ENCODE data around the gene MBP. TPM values are rescaled to one million over a fixed set of nuclear protein-coding genes. Genes with fewer than 3 reads are reported as not detected.

Gene MBP
- total and polyA plus RNA-seq, 2 donors (not counting 1 experiment from before 2014, with no cell fraction given), result 2.3 to 3.6 TPM

DNA sequence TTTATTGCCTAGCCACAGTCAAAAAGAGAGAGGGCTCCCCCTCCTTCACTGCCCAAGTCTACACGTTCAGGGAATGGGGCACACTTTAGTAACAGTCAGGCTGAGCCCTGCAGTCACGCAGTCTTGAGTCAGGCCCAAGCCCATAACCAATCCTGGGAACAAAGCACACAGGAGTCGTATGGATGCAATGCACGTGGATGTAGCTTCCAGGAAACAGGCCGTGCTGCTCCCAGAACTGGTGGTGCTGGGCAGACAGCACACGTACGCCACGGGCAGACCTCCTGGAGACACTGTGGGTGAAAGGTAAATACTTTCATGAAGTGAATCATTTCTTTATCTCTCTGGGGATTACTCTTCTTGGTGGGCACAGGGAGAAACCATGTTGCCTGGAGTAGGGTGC, 30.0 kb upstream of the MBP start:
- TF ChIP-seq CTCF (conservative IDR thresholded peaks at IDR 0.05 in 1 of 2, IDR thresholded peaks at IDR 0.05 in 1 of 2; ENCODE audit: low read depth in 1 of 2, low read length in 2 of 2), result no peak
- TF ChIP-seq EZH2 (IDR thresholded peaks at IDR 0.05; ENCODE audit: low read length, missing control alignments), result no peak
- no peaks in the 10 kb centered on the region for H3K36me3 ChIP-seq (ENCODE audit: control insufficient read depth, insufficient read depth, low read length)
- no peak for DNase-seq (ENCODE audit: low read depth in 2 of 2)

DNA sequence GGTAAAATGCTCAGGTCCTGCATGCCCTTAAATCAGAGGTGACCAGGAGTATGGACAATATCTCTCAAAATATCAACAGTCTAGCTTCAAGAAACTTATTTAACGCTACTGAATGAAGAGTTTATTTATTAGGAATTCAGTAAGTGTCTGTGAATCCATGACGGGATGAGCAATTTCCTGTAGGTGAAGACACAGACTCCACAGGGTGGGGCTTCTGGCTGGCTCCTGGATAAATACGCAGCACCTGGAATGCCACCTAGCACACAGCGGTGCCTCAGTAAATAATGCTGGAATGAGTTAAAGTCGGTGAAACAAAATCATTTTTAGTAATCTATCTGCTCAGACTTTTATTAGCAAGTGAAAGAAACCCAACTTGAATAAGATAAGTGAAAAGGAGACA, 29.4 kb upstream of the MBP start:
- Histone ChIP-seq H3K9me3 (ENCODE audit: control insufficient read depth, insufficient read depth, low read depth, low read length) (no peaks in the 10 kb centered on the region), H3K4me1 (ENCODE audit: control insufficient read depth, extremely low read depth, insufficient read depth, low read length) (no peaks in the 10 kb centered on the region), H3K9ac (ENCODE audit: insufficient read depth, low read length) (no peak overlapping the region), H4K20me1 (ENCODE audit: control insufficient read depth, extremely low read depth, insufficient read depth, low read length) (no peaks in the 10 kb centered on the region), H3K36me3 (ENCODE audit: control insufficient read depth, insufficient read depth, low read length) (no peaks in the 10 kb centered on the region), H3K27me3 (ENCODE audit: control insufficient read depth, insufficient read depth, low read length) (peaks cover 11% of the 10 kb centered on the region), H3K4me2 (ENCODE audit: extremely low read depth, insufficient read depth, low read length) (no peak overlapping the region), H3K4me3 (replicated peaks in 1 of 4; ENCODE audit: control extremely low read depth in 1 of 4, insufficient read depth in 1 of 4, low read depth in 3 of 4, low read length in 4 of 4) (no peak overlapping the region), H3K79me2 (ENCODE audit: control insufficient read depth, insufficient read depth, low read length) (no peaks in the 10 kb centered on the region), H3K27ac (ENCODE audit: insufficient read depth, low read length) (no peak overlapping the region), H2AFZ (ENCODE audit: low read length) (no peak overlapping the region)
- no peak for TF ChIP-seq EZH2 (IDR thresholded peaks at IDR 0.05; ENCODE audit: low read length, missing control alignments)
- TF ChIP-seq CTCF (conservative IDR thresholded peaks at IDR 0.05 in 1 of 2, IDR thresholded peaks at IDR 0.05 in 1 of 2; ENCODE audit: low read depth in 1 of 2, low read length in 2 of 2), result no peak
- DNase-seq (ENCODE audit: low read depth in 2 of 2), result no peak

More for the DNA sequence above, 30.0 kb upstream of the MBP start:
- no peak overlapping the region for H3K9ac ChIP-seq (ENCODE audit: insufficient read depth, low read length)
- H3K27me3 ChIP-seq (ENCODE audit: control insufficient read depth, insufficient read depth, low read length), result peaks cover 6% of the 10 kb centered on the region
- no peak overlapping the region for H3K4me2 ChIP-seq (ENCODE audit: extremely low read depth, insufficient read depth, low read length)
- no peaks in the 10 kb centered on the region for H3K79me2 ChIP-seq (ENCODE audit: control insufficient read depth, insufficient read depth, low read length)
- no peaks in the 10 kb centered on the region for H4K20me1 ChIP-seq (ENCODE audit: control insufficient read depth, extremely low read depth, insufficient read depth, low read length)
- no peak overlapping the region for H3K4me3 ChIP-seq (replicated peaks in 1 of 4; ENCODE audit: control extremely low read depth in 1 of 4, insufficient read depth in 1 of 4, low read depth in 3 of 4, low read length in 4 of 4)
- no peak overlapping the region for H3K27ac ChIP-seq (ENCODE audit: insufficient read depth, low read length)
- no peaks in the 10 kb centered on the region for H3K9me3 ChIP-seq (ENCODE audit: control insufficient read depth, insufficient read depth, low read depth, low read length)
- H2AFZ ChIP-seq (ENCODE audit: low read length), result no peak overlapping the region
- H3K4me1 ChIP-seq (ENCODE audit: control insufficient read depth, extremely low read depth, insufficient read depth, low read length), result no peaks in the 10 kb centered on the region

DNA sequence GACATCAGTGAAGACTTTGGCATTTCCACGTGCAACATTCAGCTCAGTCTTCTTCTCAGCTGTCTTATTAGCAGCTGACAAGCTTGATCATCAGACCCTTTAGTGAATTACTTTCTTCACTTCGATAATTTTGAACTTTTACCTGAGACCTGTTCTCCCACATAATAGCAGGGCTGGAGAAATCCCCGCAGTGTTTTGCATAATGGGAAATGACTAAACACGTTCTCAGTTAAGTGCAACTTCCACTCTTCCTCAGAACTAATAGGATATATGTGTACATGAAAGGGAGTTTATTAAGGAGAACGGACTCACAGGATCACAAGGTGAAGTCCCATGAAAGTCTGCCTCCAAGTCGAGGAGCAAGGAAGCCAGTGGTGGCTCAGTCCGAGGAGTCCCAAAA, 28.8 kb upstream of the MBP start:
- no peak overlapping the region for H3K9ac ChIP-seq (ENCODE audit: insufficient read depth, low read length)
- no peak overlapping the region for H2AFZ ChIP-seq (ENCODE audit: low read length)
- no peaks in the 10 kb centered on the region for H4K20me1 ChIP-seq (ENCODE audit: control insufficient read depth, extremely low read depth, insufficient read depth, low read length)
- no peak for TF ChIP-seq EZH2 (IDR thresholded peaks at IDR 0.05; ENCODE audit: low read length, missing control alignments)
- TF ChIP-seq CTCF (conservative IDR thresholded peaks at IDR 0.05 in 1 of 2, IDR thresholded peaks at IDR 0.05 in 1 of 2; ENCODE audit: low read depth in 1 of 2, low read length in 2 of 2), result no peak
- H3K4me2 ChIP-seq (ENCODE audit: extremely low read depth, insufficient read depth, low read length), result no peak overlapping the region
- H3K79me2 ChIP-seq (ENCODE audit: control insufficient read depth, insufficient read depth, low read length), result no peaks in the 10 kb centered on the region
- no peaks in the 10 kb centered on the region for H3K36me3 ChIP-seq (ENCODE audit: control insufficient read depth, insufficient read depth, low read length)
- DNase-seq (ENCODE audit: low read depth in 2 of 2), result no peak
- peaks cover 11% of the 10 kb centered on the region for H3K27me3 ChIP-seq (ENCODE audit: control insufficient read depth, insufficient read depth, low read length)
- H3K4me3 ChIP-seq (replicated peaks in 1 of 4; ENCODE audit: control extremely low read depth in 1 of 4, insufficient read depth in 1 of 4, low read depth in 3 of 4, low read length in 4 of 4), result no peak overlapping the region
- no peaks in the 10 kb centered on the region for H3K4me1 ChIP-seq (ENCODE audit: control insufficient read depth, extremely low read depth, insufficient read depth, low read length)
- H3K9me3 ChIP-seq (ENCODE audit: control insufficient read depth, insufficient read depth, low read depth, low read length), result no peaks in the 10 kb centered on the region
- H3K27ac ChIP-seq (ENCODE audit: insufficient read depth, low read length), result no peak overlapping the region
